Left ventricle myocardium inferior (tissue), 1 donor: Measurements from ENCODE around the gene SERPINB6. TPM values are rescaled to one million over a fixed set of nuclear protein-coding genes. Genes with fewer than 3 reads are reported as not detected.
A peak's percentile ranks its signal among the peaks of the same experiment; 100 is the strongest.
"Not testable (repeated sequence)": the region's sequence is repeated elsewhere in the genome, so short reads cannot be mapped to it uniquely, and the experiment has no call there.

Source experiments
- DNase-seq: peaks from one replicate; pipeline ENCODE4 v3.0.0-alpha.2; 2020
- H3K27ac ChIP-seq: fragments of 200-600 bp; replicated peaks from 2 replicates; pipeline ENCODE4 v1.8.0; 2021
- H3K27me3 ChIP-seq: fragments of 200-600 bp; 2 replicates; pipeline ENCODE4 v1.8.0; 2021; ENCODE audit warnings: low read depth
- H3K36me3 ChIP-seq: fragments of 200-600 bp; 2 replicates; pipeline ENCODE4 v1.8.0; 2021
- H3K4me1 ChIP-seq: fragments of 200-600 bp; 2 replicates; pipeline ENCODE4 v1.8.0; 2021
- H3K4me3 ChIP-seq: fragments of 200-600 bp; 2 replicates; pipeline ENCODE4 v1.8.0; 2021; ENCODE audit warnings: mild to moderate bottlenecking, moderate library complexity
- H3K9me3 ChIP-seq: fragments of 200-600 bp; replicated peaks from 2 replicates; pipeline ENCODE4 v1.8.0; 2021
- CTCF ChIP-seq: fragments of 200-600 bp; IDR thresholded peaks from 2 replicates; pipeline ENCODE4 v1.8.0; 2021; ENCODE audit warnings: antibody characterized with exemption, mild to moderate bottlenecking, borderline replicate concordance
- intact Hi-C: fragments of 100-400 bp; cut with micrococcal nuclease; formaldehyde crosslinking; loops from one replicate; pipeline ENCODE4 v1.11.0; 2022
- total RNA-seq: library from RNA; stranded (reverse); fragmentation: NEBNext Ultra II Directional; extraction: Animal tissue kit (Norgen Biotek cat#: 25700); gene quantifications from one replicate; pipeline ENCODE4 v1.2.1, GENCODE V29; 2021
- donor health status: DM: no; HTN: yes; CAD: no; lungs with severe emphysema.

Gene SERPINB6
- total RNA-seq, 1 donor from 2014 or later, result 233 TPM

- H3K9me3 ChIP-seq, result no peaks in the 10 kb centered on the region
- no peak overlapping the region for H3K4me3 ChIP-seq
- no peak overlapping the region for H3K27ac ChIP-seq
- DNase-seq, result no peak
- H3K4me1 ChIP-seq, result no peaks in the 10 kb centered on the region
- TF ChIP-seq CTCF, result no peak
- no peaks in the 10 kb centered on the region for H3K36me3 ChIP-seq
- intact Hi-C loops, result no loop called here
- H3K27me3 ChIP-seq, result no peaks in the 10 kb centered on the region
Measured at GRCh38 chr6:2913621-2914317, 57.6 kb downstream of the SERPINB6 start.

- no peaks in the 10 kb centered on the region for H3K9me3 ChIP-seq
Measured at GRCh38 chr6:2911171-2911570, 60.2 kb downstream of the SERPINB6 start.

GRCh38 chr6:2909718-2910117 lies 61.6 kb downstream of the SERPINB6 start:
- no peak overlapping the region for H3K4me3 ChIP-seq
- no peak for TF ChIP-seq CTCF
- H3K4me1 ChIP-seq, result peaks cover 16% of the 10 kb centered on the region
- intact Hi-C loops, result no loop called here
- no peaks in the 10 kb centered on the region for H3K27me3 ChIP-seq
- H3K36me3 ChIP-seq, result no peaks in the 10 kb centered on the region
- H3K9me3 ChIP-seq, result no peaks in the 10 kb centered on the region
- no peak for DNase-seq
- H3K27ac ChIP-seq, result no peak overlapping the region

More at GRCh38 chr6:2911171-2911570, 60.2 kb downstream of the SERPINB6 start:
- Histone ChIP-seq H3K36me3 (no peaks in the 10 kb centered on the region), H3K4me1 (peaks cover 3% of the 10 kb centered on the region), H3K4me3 (no peak overlapping the region), H3K27ac (no peak overlapping the region), H3K27me3 (no peaks in the 10 kb centered on the region)
- no peak for TF ChIP-seq CTCF
- no peak for DNase-seq
- intact Hi-C loops, result no loop called here

GRCh38 chr6:2909051-2909606 lies 62.2 kb downstream of the SERPINB6 start:
- H3K27me3 ChIP-seq, H3K4me3 ChIP-seq, H3K9me3 ChIP-seq, H3K36me3 ChIP-seq, DNase-seq, intact Hi-C loops, H3K27ac ChIP-seq: not testable (repeated sequence)
- H3K4me1 ChIP-seq, result peaks cover 16% of the 10 kb centered on the region

GRCh38 chr6:2908516-2908915 lies 62.9 kb downstream of the SERPINB6 start:
- H3K9me3 ChIP-seq, H3K4me3 ChIP-seq, intact Hi-C loops, DNase-seq, H3K27me3 ChIP-seq, H3K27ac ChIP-seq, H3K36me3 ChIP-seq: not testable (repeated sequence)
- peaks cover 16% of the 10 kb centered on the region for H3K4me1 ChIP-seq

- H3K27me3 ChIP-seq, H3K9me3 ChIP-seq, intact Hi-C loops, DNase-seq: not testable (repeated sequence)
- Histone ChIP-seq H3K4me1 (peaks cover 52% of the 10 kb centered on the region), H3K36me3 (peaks cover 19% of the 10 kb centered on the region), H3K4me3 (peak overlapping the region; percentile 95), H3K27ac (peak overlapping the region; percentile 94)
Measured at GRCh38 chr6:2903411-2904185, 67.8 kb downstream of the SERPINB6 start.

- H3K9me3 ChIP-seq, DNase-seq, H3K27me3 ChIP-seq, intact Hi-C loops: not testable (repeated sequence)
- H3K36me3 ChIP-seq, result peaks cover 35% of the 10 kb centered on the region
- H3K4me1 ChIP-seq, result peaks cover 57% of the 10 kb centered on the region
- peak overlapping the region; percentile 94 for H3K27ac ChIP-seq
- peak overlapping the region; percentile 95 for H3K4me3 ChIP-seq
Measured at GRCh38 chr6:2901645-2902502, 69.5 kb downstream of the SERPINB6 start.
